ENCODE data around the gene NDUFC1.

NDUFC1 gene

DNA sequence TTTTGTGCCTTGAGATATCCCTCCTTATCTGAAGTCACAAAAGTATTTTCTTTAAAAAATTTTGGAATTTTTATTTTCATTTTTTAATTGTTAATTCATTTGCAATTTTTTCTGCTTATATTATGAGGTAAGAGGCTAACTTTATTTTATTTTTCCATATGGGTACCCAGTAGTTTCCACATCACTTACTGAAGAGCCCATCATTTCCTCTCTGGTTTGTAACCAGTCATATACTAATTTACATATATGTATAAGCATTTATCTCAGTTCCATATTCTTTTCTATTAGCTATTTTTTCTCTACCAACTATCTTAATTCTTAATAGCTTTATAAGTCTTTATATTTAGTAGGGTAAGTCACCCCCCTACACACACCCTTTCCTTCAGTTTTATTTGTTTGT, 49.2 kb downstream of the NDUFC1 start:
- no peak overlapping the region for H3K9ac ChIP-seq (ENCODE audit: low read length)
- H3K27me3 ChIP-seq (ENCODE audit: control insufficient read depth in 1 of 2, insufficient read depth in 1 of 2, low read length in 2 of 2): no peaks in the 10 kb centered on the region
- no peak overlapping the region for H2BK120ac ChIP-seq (ENCODE audit: low read depth, low read length)
- H3K14ac ChIP-seq (ENCODE audit: low read length in 2 of 2): no peak overlapping the region
- H3K4me1 ChIP-seq (ENCODE audit: control insufficient read depth, insufficient read depth, low read depth, low read length): peaks cover 2% of the 10 kb centered on the region
- no peak overlapping the region for H3K23ac ChIP-seq (ENCODE audit: low read length in 2 of 2)
- no peak overlapping the region for H3K18ac ChIP-seq (ENCODE audit: low read depth in 1 of 2, low read length in 2 of 2)
- no peak overlapping the region for H3K4ac ChIP-seq (ENCODE audit: low read depth in 1 of 2, low read length in 2 of 2)
- H2BK15ac ChIP-seq (ENCODE audit: low read depth, poor library complexity, severe bottlenecking): no peak overlapping the region
- no peak overlapping the region for H4K91ac ChIP-seq (ENCODE audit: low read length)
- H2AK5ac ChIP-seq (ENCODE audit: low read length, severe bottlenecking): no peak overlapping the region
- H3K4me3 ChIP-seq (ENCODE audit: insufficient read depth in 1 of 2, low read depth in 1 of 2, low read length in 2 of 2): no peak overlapping the region
- H3K4me2 ChIP-seq (ENCODE audit: low read length, poor library complexity, severe bottlenecking): no peak overlapping the region
- no peaks in the 10 kb centered on the region for H3K36me3 ChIP-seq (ENCODE audit: control insufficient read depth in 1 of 2, insufficient read depth in 2 of 2, low read depth in 1 of 2, low read length in 2 of 2)
- no peak overlapping the region for H2BK12ac ChIP-seq (ENCODE audit: low read length in 2 of 2)
- no peak overlapping the region for H4K8ac ChIP-seq (ENCODE audit: low read length)
- H2AFZ ChIP-seq (ENCODE audit: low read depth, low read length): no peak overlapping the region
- no peaks in the 10 kb centered on the region for H3K9me3 ChIP-seq (ENCODE audit: control insufficient read depth, low read length)
- H3K27ac ChIP-seq (ENCODE audit: low read length, poor library complexity, severe bottlenecking): no peak overlapping the region
- no peaks in the 10 kb centered on the region for H3K79me1 ChIP-seq (replicated peaks; ENCODE audit: low read length, poor library complexity, severe bottlenecking)
- DNase-seq: no peak
- no peak overlapping the region for H2BK5ac ChIP-seq (ENCODE audit: low read depth, low read length, poor library complexity, severe bottlenecking)

DNA sequence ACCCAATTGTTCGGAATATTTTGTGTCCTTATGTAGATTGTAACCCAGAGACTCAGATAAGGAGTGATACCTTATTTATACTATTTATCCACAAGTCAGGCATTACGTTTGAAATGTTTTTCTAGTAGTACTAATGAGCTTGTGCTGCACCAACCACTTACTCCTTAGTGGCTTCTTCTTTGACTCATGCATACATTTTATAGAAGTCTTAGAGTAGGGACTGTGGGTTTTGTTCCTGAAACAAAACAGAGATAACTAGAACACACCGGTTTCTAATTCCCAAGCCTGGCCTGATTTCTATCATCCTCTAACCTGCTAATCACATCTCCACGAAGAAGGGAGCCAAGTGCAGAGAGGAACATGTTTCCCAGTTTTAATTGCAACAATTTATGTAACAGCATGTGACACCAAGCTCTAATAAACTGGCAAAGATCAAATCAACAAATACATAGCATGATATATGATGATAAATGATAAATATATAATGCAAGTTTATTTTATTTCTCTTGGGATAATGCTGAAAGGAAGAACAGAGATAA, 54.5 kb downstream of the NDUFC1 start:
- WGBS: 81% methylated on average over 2 of the region's 4 CpGs
- H4K91ac ChIP-seq (ENCODE audit: low read length): no peak overlapping the region
- H3K14ac ChIP-seq (ENCODE audit: low read length in 2 of 2): no peak overlapping the region
- no peak overlapping the region for H2AK5ac ChIP-seq (ENCODE audit: low read length, severe bottlenecking)
- H3K36me3 ChIP-seq (ENCODE audit: control insufficient read depth in 1 of 2, insufficient read depth in 2 of 2, low read depth in 1 of 2, low read length in 2 of 2): no peaks in the 10 kb centered on the region
- no peak overlapping the region for H3K4me3 ChIP-seq (ENCODE audit: insufficient read depth in 1 of 2, low read depth in 1 of 2, low read length in 2 of 2)
- DNase-seq: peak; percentile 26
- H3K9me3 ChIP-seq (ENCODE audit: control insufficient read depth, low read length): no peaks in the 10 kb centered on the region
- no peak overlapping the region for H2AFZ ChIP-seq (ENCODE audit: low read depth, low read length)
- no peak overlapping the region for H2BK12ac ChIP-seq (ENCODE audit: low read length in 2 of 2)
- no peak overlapping the region for H2BK120ac ChIP-seq (ENCODE audit: low read depth, low read length)
- H3K27ac ChIP-seq (ENCODE audit: low read length, poor library complexity, severe bottlenecking): no peak overlapping the region
- no peak overlapping the region for H3K9ac ChIP-seq (ENCODE audit: low read length)
- no peak overlapping the region for H4K8ac ChIP-seq (ENCODE audit: low read length)
- H2BK15ac ChIP-seq (ENCODE audit: low read depth, poor library complexity, severe bottlenecking): no peak overlapping the region
- no peak overlapping the region for H2BK5ac ChIP-seq (ENCODE audit: low read depth, low read length, poor library complexity, severe bottlenecking)
- H3K4me1 ChIP-seq (ENCODE audit: control insufficient read depth, insufficient read depth, low read depth, low read length): peaks cover 11% of the 10 kb centered on the region
- H3K23ac ChIP-seq (ENCODE audit: low read length in 2 of 2): no peak overlapping the region
- H3K79me1 ChIP-seq (replicated peaks; ENCODE audit: low read length, poor library complexity, severe bottlenecking): no peaks in the 10 kb centered on the region
- no peak overlapping the region for H3K18ac ChIP-seq (ENCODE audit: low read depth in 1 of 2, low read length in 2 of 2)
- no peak overlapping the region for H3K4me2 ChIP-seq (ENCODE audit: low read length, poor library complexity, severe bottlenecking)
- H3K4ac ChIP-seq (ENCODE audit: low read depth in 1 of 2, low read length in 2 of 2): no peak overlapping the region
- no peaks in the 10 kb centered on the region for H3K27me3 ChIP-seq (ENCODE audit: control insufficient read depth in 1 of 2, insufficient read depth in 1 of 2, low read length in 2 of 2)

DNA sequence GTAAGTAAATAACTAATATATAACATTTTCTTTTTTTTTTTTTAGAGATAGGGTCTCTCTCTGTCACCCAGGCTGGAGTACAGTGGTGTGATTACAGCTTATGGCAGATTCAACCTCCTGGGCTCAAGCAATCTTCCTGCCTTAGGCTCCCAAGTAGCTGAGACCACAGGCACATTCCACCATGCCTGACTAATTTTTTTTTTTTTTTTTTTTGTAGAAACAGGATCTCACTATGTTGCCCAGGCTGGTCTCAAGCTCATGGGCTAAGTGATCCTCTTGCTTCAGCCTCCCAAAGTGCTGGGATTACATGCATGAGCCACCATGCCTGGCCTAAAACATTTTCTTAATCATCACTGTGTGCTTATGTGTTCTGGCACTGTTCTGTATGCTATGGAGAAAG, 55.0 kb downstream of the NDUFC1 start:
- H3K4me1 ChIP-seq (ENCODE audit: control insufficient read depth, insufficient read depth, low read depth, low read length): peaks cover 13% of the 10 kb centered on the region
- no peaks in the 10 kb centered on the region for H3K9me3 ChIP-seq (ENCODE audit: control insufficient read depth, low read length)
- no peak overlapping the region for H2AK5ac ChIP-seq (ENCODE audit: low read length, severe bottlenecking)
- H3K9ac ChIP-seq (ENCODE audit: low read length): no peak overlapping the region
- no peak overlapping the region for H3K4me2 ChIP-seq (ENCODE audit: low read length, poor library complexity, severe bottlenecking)
- H3K18ac ChIP-seq (ENCODE audit: low read depth in 1 of 2, low read length in 2 of 2): no peak overlapping the region
- no peak overlapping the region for H2AFZ ChIP-seq (ENCODE audit: low read depth, low read length)
- no peaks in the 10 kb centered on the region for H3K36me3 ChIP-seq (ENCODE audit: control insufficient read depth in 1 of 2, insufficient read depth in 2 of 2, low read depth in 1 of 2, low read length in 2 of 2)
- no peaks in the 10 kb centered on the region for H3K27me3 ChIP-seq (ENCODE audit: control insufficient read depth in 1 of 2, insufficient read depth in 1 of 2, low read length in 2 of 2)
- H3K27ac ChIP-seq (ENCODE audit: low read length, poor library complexity, severe bottlenecking): no peak overlapping the region
- peak; percentile 47 for DNase-seq
- H2BK12ac ChIP-seq (ENCODE audit: low read length in 2 of 2): no peak overlapping the region
- no peak overlapping the region for H2BK5ac ChIP-seq (ENCODE audit: low read depth, low read length, poor library complexity, severe bottlenecking)
- no peak overlapping the region for H4K91ac ChIP-seq (ENCODE audit: low read length)
- H2BK120ac ChIP-seq (ENCODE audit: low read depth, low read length): no peak overlapping the region
- H3K4me3 ChIP-seq (ENCODE audit: insufficient read depth in 1 of 2, low read depth in 1 of 2, low read length in 2 of 2): no peak overlapping the region
- no peaks in the 10 kb centered on the region for H3K79me1 ChIP-seq (replicated peaks; ENCODE audit: low read length, poor library complexity, severe bottlenecking)
- no peak overlapping the region for H3K23ac ChIP-seq (ENCODE audit: low read length in 2 of 2)
- no peak overlapping the region for H3K4ac ChIP-seq (ENCODE audit: low read depth in 1 of 2, low read length in 2 of 2)
- no peak overlapping the region for H4K8ac ChIP-seq (ENCODE audit: low read length)
- H2BK15ac ChIP-seq (ENCODE audit: low read depth, poor library complexity, severe bottlenecking): no peak overlapping the region
- no peak overlapping the region for H3K14ac ChIP-seq (ENCODE audit: low read length in 2 of 2)

DNA sequence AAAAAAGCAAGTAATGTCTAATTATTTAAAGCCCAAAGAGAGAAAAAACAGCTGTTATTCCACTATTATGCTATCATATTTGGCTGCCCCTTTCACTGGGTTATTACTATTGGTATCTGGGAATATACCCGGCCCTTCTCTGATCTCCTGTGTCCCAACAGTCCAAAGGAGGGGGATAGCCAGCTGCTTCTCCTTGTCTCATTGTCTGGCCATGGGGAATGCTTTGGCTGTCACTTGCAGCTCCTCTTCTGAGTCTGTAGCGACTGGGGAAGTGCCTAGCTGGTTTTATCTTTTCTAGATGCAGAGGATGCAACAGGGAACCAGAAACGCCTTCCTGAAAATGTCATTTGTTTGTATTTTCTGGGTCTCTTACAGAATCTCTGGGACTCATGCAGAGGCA, 56.1 kb downstream of the NDUFC1 start:
- H3K4me1 ChIP-seq (ENCODE audit: control insufficient read depth, insufficient read depth, low read depth, low read length): peaks cover 18% of the 10 kb centered on the region
- H3K4me2 ChIP-seq (ENCODE audit: low read length, poor library complexity, severe bottlenecking): no peak overlapping the region
- no peaks in the 10 kb centered on the region for H3K27me3 ChIP-seq (ENCODE audit: control insufficient read depth in 1 of 2, insufficient read depth in 1 of 2, low read length in 2 of 2)
- H3K9me3 ChIP-seq (ENCODE audit: control insufficient read depth, low read length): no peaks in the 10 kb centered on the region
- no peak overlapping the region for H3K23ac ChIP-seq (ENCODE audit: low read length in 2 of 2)
- no peak overlapping the region for H3K9ac ChIP-seq (ENCODE audit: low read length)
- no peak overlapping the region for H2BK120ac ChIP-seq (ENCODE audit: low read depth, low read length)
- H3K27ac ChIP-seq (ENCODE audit: low read length, poor library complexity, severe bottlenecking): peak overlapping the region; percentile 82
- peak overlapping the region; percentile 51 for H2BK5ac ChIP-seq (ENCODE audit: low read depth, low read length, poor library complexity, severe bottlenecking)
- H3K4ac ChIP-seq (ENCODE audit: low read depth in 1 of 2, low read length in 2 of 2): no peak overlapping the region
- no peaks in the 10 kb centered on the region for H3K36me3 ChIP-seq (ENCODE audit: control insufficient read depth in 1 of 2, insufficient read depth in 2 of 2, low read depth in 1 of 2, low read length in 2 of 2)
- H4K8ac ChIP-seq (ENCODE audit: low read length): no peak overlapping the region
- 88% methylated on average over 3 of the region's 3 CpGs for WGBS
- H2BK15ac ChIP-seq (ENCODE audit: low read depth, poor library complexity, severe bottlenecking): no peak overlapping the region
- no peaks in the 10 kb centered on the region for H3K79me1 ChIP-seq (replicated peaks; ENCODE audit: low read length, poor library complexity, severe bottlenecking)
- no peak overlapping the region for H2AFZ ChIP-seq (ENCODE audit: low read depth, low read length)
- DNase-seq: no peak
- H3K14ac ChIP-seq (ENCODE audit: low read length in 2 of 2): no peak overlapping the region
- H2AK5ac ChIP-seq (ENCODE audit: low read length, severe bottlenecking): peak overlapping the region; percentile 100
- no peak overlapping the region for H3K4me3 ChIP-seq (ENCODE audit: insufficient read depth in 1 of 2, low read depth in 1 of 2, low read length in 2 of 2)
- H4K91ac ChIP-seq (ENCODE audit: low read length): no peak overlapping the region
- H2BK12ac ChIP-seq (ENCODE audit: low read length in 2 of 2): no peak overlapping the region
- no peak overlapping the region for H3K18ac ChIP-seq (ENCODE audit: low read depth in 1 of 2, low read length in 2 of 2)
